Loucy (cell line): ENCODE data around the gene ARMC6.
"Not testable (repeated sequence)": the region's sequence is repeated elsewhere in the genome, so short reads cannot be mapped to it uniquely, and the experiment has no call there.

ENCODE experiments used
- H2AFZ ChIP-seq: fragments of 200-600 bp; sonication (generic); 2 replicates; pipeline ENCODE4 v1.6.0; 2016; ENCODE audit warnings: antibody characterized with exemption, mild to moderate bottlenecking, low read length, moderate library complexity
- H3F3A ChIP-seq: fragments of 200-600 bp; 2 replicates; pipeline ENCODE4 v1.6.0; 2016; ENCODE audit warnings: antibody characterized with exemption, low read depth, mild to moderate bottlenecking
- H3K27me3 ChIP-seq: fragments of 200-600 bp; sonication (generic); 2 replicates; pipeline ENCODE4 v1.6.1; 2014; ENCODE audit warnings: low read length, mild to moderate bottlenecking; ENCODE audit not compliant: insufficient read depth, poor library complexity, severe bottlenecking
- H3K36me3 ChIP-seq: fragments of 200-600 bp; sonication (generic); 2 replicates; pipeline ENCODE4 v1.6.1; 2016; ENCODE audit warnings: low read length; ENCODE audit not compliant: insufficient read depth
- H3K4me1 ChIP-seq: fragments of 200-600 bp; sonication (generic); 2 replicates; pipeline ENCODE4 v1.5.1; 2014; ENCODE audit warnings: low read length, mild to moderate bottlenecking; ENCODE audit not compliant: insufficient read depth, poor library complexity, severe bottlenecking
- H3K4me2 ChIP-seq: fragments of 200-600 bp; sonication (generic); 2 replicates; pipeline ENCODE4 v1.6.0; 2014; ENCODE audit warnings: antibody characterized with exemption, low read length, low read depth, mild to moderate bottlenecking; ENCODE audit not compliant: poor library complexity, severe bottlenecking
- H3K4me3 ChIP-seq: fragments of 200-600 bp; sonication (generic); 2 replicates; pipeline ENCODE4 v1.5.1; 2014; ENCODE audit warnings: low read length, mild to moderate bottlenecking, mixed read lengths; ENCODE audit not compliant: poor library complexity, severe bottlenecking
- H3K79me2 ChIP-seq: fragments of 200-600 bp; sonication (generic); 2 replicates; pipeline ENCODE4 v1.6.1; 2014; ENCODE audit warnings: low read length; ENCODE audit not compliant: insufficient read depth
- H3K9ac ChIP-seq: fragments of 200-600 bp; sonication (generic); 2 replicates; pipeline ENCODE4 v1.6.0; 2014; ENCODE audit warnings: mild to moderate bottlenecking, low read depth, low read length, moderate library complexity; ENCODE audit not compliant: poor library complexity, severe bottlenecking
- H3K9me2 ChIP-seq: fragments of 200-600 bp; sonication (generic); replicated peaks from 2 replicates; pipeline ENCODE4 v1.6.1; 2016; ENCODE audit warnings: low read depth, low read length, mixed read lengths
- H3K9me3 ChIP-seq: fragments of 200-600 bp; sonication (generic); 2 replicates; pipeline ENCODE4 v1.6.1; 2014; ENCODE audit warnings: mild to moderate bottlenecking, antibody characterized with exemption, low read length, low read depth; ENCODE audit not compliant: insufficient read depth
- H4K20me1 ChIP-seq: fragments of 200-600 bp; sonication (generic); 2 replicates; pipeline ENCODE4 v1.6.0; 2014; ENCODE audit warnings: antibody characterized with exemption, low read length, mild to moderate bottlenecking; ENCODE audit not compliant: insufficient read depth, poor library complexity, severe bottlenecking
- EZH2phosphoT487 ChIP-seq: fragments of 200-600 bp; IDR thresholded peaks from 2 replicates; pipeline ENCODE4 v1.6.1; 2018; ENCODE audit warnings: antibody characterized with exemption, mild to moderate bottlenecking, moderate library complexity, borderline replicate concordance
- TF ChIP-seq, protein P1 (sequence below): fragments of 200-600 bp; sonication (generic); conservative IDR thresholded peaks from 2 replicates; pipeline ENCODE4 v1.5.1; 2014; ENCODE audit warnings: mild to moderate bottlenecking, antibody characterized with exemption, low read length

Gene ARMC6

DNA sequence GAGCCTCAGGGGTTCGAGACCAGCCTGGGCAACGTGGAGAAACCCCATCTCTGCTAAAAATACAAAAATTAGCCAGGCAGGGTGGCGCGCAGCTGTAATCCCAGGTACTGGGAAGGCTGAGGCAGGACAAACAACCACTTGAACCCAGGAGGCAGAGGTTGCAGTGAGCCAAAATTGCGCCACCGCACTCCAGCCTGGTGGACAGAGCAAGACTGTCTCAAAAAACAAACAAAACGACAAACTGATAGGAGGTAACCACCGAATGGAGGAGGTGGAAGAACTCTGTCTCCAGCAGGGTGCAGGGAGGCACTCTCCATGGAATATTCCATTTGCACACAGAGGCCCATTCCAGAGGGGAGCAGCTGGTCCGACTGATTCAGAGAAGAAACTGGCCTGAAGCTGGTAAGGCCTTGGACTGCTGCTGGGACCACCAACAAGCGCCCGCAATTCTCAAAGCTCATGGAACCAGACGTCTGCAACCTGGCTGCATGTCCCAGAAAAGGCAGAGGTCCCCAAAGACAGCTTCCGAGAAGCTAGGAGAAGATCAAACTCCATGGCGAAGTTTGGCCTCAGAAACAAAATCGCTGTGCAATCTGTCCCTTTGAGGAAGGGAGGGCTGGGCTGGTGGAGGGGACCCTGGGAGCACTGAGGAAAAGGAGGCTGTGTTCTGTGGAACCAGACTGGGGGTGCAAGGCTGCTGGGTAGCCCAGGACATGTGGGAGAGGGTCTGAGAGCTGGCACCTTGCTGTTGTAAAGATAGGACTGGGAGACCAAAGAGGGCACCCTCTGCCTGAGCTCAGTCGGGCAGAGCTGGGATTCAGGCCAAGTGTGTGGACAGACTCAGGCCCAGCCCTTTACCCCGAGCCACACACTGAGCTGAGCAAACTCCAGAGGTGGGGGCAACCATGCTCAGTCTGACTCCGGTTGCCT lies 65.6 kb downstream of the ARMC6 start:
- H3F3A ChIP-seq: no peaks in the 10 kb centered on the region
- H3K4me2 ChIP-seq: no peak overlapping the region
- TF ChIP-seq, protein P1, sequence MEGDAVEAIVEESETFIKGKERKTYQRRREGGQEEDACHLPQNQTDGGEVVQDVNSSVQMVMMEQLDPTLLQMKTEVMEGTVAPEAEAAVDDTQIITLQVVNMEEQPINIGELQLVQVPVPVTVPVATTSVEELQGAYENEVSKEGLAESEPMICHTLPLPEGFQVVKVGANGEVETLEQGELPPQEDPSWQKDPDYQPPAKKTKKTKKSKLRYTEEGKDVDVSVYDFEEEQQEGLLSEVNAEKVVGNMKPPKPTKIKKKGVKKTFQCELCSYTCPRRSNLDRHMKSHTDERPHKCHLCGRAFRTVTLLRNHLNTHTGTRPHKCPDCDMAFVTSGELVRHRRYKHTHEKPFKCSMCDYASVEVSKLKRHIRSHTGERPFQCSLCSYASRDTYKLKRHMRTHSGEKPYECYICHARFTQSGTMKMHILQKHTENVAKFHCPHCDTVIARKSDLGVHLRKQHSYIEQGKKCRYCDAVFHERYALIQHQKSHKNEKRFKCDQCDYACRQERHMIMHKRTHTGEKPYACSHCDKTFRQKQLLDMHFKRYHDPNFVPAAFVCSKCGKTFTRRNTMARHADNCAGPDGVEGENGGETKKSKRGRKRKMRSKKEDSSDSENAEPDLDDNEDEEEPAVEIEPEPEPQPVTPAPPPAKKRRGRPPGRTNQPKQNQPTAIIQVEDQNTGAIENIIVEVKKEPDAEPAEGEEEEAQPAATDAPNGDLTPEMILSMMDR: no peak
- no peak for TF ChIP-seq EZH2phosphoT487
- no peak overlapping the region for H3K4me3 ChIP-seq
- no peaks in the 10 kb centered on the region for H3K9me2 ChIP-seq
- no peaks in the 10 kb centered on the region for H3K79me2 ChIP-seq
- H3K9me3 ChIP-seq: no peaks in the 10 kb centered on the region
- H3K36me3 ChIP-seq: peaks cover 7% of the 10 kb centered on the region; the same call in 1 of the 2 replicates
- H3K9ac ChIP-seq: no peak overlapping the region
- no peaks in the 10 kb centered on the region for H3K4me1 ChIP-seq
- H2AFZ ChIP-seq: no peak overlapping the region
- H4K20me1 ChIP-seq: no peaks in the 10 kb centered on the region
- H3K27me3 ChIP-seq: no peaks in the 10 kb centered on the region

DNA sequence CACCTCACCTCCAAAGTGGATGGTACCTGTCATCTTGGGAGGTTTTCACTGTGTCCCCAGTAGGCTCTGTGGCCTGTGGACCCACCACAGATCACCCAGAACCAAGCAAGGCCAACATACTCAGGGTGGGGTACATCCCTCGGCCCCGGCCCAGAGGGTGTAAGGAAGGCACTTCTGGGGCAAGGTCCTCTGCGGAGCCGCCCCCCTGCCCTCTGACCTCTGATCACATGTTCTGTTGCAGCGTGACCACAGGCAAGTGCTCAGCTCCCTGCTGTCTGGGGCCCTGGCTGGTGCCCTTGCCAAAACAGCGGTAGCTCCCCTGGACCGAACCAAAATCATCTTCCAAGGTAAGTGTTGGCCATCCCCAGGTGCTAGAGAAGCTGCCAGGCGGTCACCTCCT lies 68.1 kb downstream of the ARMC6 start:
- Histone ChIP-seq H4K20me1 (no peaks in the 10 kb centered on the region), H3K4me1 (no peaks in the 10 kb centered on the region), H3K27me3 (no peaks in the 10 kb centered on the region), H3K9me3 (no peaks in the 10 kb centered on the region), H3K36me3 (peaks cover 10% of the 10 kb centered on the region; the same call in 1 of the 2 replicates), H3K9me2 (no peaks in the 10 kb centered on the region), H3K4me3 (no peak overlapping the region), H2AFZ (no peak overlapping the region), H3K79me2 (no peaks in the 10 kb centered on the region), H3F3A (no peaks in the 10 kb centered on the region), H3K9ac (no peak overlapping the region), H3K4me2 (no peak overlapping the region)
- no peak for TF ChIP-seq EZH2phosphoT487
- TF ChIP-seq, protein P1: no peak

DNA sequence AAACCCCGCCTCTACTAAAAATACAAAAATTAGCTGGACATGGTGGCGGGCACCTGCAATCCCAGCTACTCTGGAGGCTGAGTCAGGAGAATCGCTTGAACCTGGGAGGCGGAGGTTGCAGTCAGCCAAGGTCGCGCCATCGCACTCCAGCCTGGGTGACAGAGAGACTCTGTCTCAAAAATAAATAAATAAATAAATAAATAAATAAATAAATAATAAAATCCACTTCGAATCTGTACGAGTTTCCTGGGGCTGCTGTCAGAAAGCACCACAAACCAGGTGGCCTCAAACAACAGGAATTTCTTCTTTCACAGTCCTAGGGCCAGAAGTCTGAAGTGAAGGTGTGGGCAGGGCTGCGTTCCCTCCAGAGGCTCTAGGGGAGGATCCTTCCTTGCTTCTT lies 69.2 kb downstream of the ARMC6 start:
- H3K9ac ChIP-seq, H3K27me3 ChIP-seq, H3K4me3 ChIP-seq, H3K4me1 ChIP-seq, H3F3A ChIP-seq, H3K79me2 ChIP-seq, H3K9me3 ChIP-seq, H4K20me1 ChIP-seq, H2AFZ ChIP-seq, H3K9me2 ChIP-seq, H3K4me2 ChIP-seq: not testable (repeated sequence)
- peaks cover 10% of the 10 kb centered on the region; the same call in 1 of the 2 replicates for H3K36me3 ChIP-seq

DNA sequence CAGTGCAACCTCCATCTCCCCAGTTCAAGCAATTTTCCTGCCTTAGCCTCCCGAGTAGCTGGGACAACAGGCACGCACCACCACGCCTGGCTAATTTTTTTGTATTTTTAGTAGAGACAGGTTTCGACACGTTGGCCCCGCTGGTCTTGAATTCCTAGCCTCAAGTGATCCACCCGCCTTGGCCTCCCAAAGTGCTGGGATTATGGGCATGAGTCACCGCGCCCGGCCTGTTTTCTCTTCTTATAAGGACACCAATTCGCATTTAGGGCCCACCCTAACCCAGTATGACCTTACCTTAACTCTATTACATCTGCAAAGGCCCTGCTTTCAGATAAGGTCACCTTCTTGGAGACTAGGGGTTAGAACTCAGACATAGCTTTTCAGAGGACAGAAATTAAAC lies 69.8 kb downstream of the ARMC6 start:
- Histone ChIP-seq H3K9me2 (no peaks in the 10 kb centered on the region), H3F3A (no peaks in the 10 kb centered on the region), H4K20me1 (no peaks in the 10 kb centered on the region), H3K9me3 (no peaks in the 10 kb centered on the region), H3K27me3 (no peaks in the 10 kb centered on the region), H3K4me2 (no peak overlapping the region), H3K36me3 (peaks cover 10% of the 10 kb centered on the region; the same call in 1 of the 2 replicates), H3K79me2 (no peaks in the 10 kb centered on the region), H3K4me1 (no peaks in the 10 kb centered on the region), H3K4me3 (no peak overlapping the region), H3K9ac (no peak overlapping the region), H2AFZ (no peak overlapping the region)
- TF ChIP-seq EZH2phosphoT487: no peak
- TF ChIP-seq, protein P1: no peak
